Islet of Langerhans (tissue), 1 donor: Measurements from ENCODE around the gene RCN1.
"Not testable (repeated sequence)": the region's sequence is repeated elsewhere in the genome, so short reads cannot be mapped to it uniquely, and the experiment has no call there.

Source experiments
- FAIRE-seq: peaks from one replicate; lab custom pipeline; 2011; peaks lifted over from hg19 to GRCh38; lab: Jason Lieb, UNC

Gene RCN1

DNA sequence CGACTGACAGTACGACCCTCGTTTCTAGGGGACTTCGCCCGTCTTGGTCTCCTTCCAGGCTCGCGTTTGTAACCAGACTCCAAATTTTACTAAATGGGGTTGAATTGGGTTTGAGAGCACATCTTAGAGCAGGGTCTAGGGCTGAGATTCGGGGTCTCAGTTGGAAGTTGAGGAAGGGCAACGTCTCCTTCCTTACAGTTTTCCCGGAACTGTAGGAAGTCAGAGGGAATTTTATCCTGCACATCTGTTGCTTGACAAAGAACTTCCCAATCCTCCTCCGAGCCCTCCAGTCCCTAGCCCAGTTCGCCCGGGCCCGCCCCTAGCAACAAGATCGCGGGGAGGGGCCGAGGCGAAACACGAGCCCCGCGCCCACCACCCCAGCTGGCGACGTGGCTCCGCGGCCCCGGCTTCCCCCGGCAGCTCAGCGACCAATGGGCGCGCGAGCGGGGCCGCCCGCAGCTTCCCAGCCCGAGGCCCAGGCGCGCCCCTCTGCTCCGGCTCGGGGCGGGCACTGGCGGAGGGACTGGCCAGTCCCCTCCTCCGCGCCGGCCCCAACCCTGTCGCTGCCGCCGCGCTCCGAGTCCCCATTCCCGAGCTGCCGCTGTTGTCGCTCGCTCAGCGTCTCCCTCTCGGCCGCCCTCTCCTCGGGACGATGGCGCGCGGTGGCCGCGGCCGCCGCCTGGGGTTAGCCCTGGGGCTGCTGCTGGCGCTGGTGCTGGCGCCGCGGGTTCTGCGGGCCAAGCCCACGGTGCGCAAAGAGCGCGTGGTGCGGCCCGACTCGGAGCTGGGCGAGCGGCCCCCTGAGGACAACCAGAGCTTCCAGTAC, at the start of gene RCN1:
TSS of gene RCN1 (plus strand) at position 530 of the 826 bp plus-strand sequence. CDS start at position 653, 123 bp downstream.
- no peak for FAIRE-seq

DNA sequence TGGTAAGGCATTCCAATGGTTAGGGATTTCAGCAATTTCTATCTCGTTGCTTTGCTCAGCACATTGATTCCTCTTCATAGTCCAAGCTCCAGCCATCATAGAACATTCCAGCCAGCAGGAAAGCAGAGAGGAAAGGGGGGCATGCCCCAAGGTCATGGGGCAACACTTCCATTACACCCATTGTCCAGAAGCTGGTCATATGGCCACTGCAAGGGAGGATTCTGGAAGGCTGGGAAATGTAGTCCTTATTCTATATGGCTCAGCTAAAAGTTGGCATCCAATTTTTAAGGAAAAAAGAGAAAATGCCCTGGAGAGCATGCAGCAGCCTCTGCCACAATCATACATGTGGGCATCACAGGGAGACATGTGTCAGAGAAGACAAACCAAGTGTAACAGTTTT, 47.1 kb upstream of the RCN1 start:
- FAIRE-seq: no peak

DNA sequence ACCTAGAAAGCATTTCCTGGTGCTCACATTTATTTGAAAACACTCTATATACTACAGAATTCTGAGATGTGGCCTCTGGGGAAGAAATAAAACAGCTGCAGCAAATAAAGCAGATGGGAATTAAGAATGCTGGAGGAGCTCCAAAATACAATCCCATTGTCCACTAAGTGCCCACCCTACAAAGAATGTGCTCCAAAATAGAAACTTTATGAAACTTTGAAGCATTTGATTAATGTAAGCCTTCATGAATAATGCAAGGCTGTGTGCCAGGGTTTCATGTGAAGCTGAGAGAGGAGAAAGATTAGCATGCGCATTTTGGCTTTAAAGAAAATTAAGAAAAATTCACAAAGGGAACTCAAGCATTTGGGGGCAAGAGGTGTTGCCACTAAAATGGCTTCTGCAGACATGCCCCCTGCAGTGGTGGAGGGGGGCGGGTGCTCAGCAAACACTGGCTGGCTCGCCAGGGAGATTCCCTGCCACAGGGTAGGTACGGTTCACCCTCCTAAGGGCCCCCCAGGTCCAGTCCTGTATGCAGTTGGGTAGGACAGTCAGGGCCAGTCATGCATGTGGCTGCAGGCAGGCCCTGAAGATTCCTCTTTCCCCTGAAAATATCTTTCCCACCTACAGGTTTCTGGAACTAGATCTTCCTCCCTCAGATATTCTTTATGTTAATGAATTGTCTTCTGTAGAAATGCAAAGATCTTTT, 46.6 kb upstream of the RCN1 start:
- no peak for FAIRE-seq

DNA sequence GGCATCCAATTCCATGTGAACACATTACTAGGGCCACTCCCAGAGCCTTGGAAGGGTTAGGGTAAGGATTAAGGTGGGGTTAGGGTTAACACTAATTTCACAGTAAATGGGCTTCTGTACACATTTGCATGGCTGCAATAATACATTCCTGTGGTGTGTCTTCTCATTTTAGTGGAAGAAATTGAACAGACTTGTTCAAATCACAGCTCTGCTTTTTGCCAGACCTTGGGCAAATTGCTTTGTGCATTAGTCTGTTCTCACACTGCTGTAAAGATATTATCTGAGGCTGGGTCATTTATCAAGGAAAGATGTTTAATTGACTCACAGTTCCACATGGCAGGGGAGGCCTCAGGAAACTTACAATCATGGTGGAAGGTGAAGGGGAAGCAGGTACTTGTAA, 45.4 kb upstream of the RCN1 start:
- no peak for FAIRE-seq

DNA sequence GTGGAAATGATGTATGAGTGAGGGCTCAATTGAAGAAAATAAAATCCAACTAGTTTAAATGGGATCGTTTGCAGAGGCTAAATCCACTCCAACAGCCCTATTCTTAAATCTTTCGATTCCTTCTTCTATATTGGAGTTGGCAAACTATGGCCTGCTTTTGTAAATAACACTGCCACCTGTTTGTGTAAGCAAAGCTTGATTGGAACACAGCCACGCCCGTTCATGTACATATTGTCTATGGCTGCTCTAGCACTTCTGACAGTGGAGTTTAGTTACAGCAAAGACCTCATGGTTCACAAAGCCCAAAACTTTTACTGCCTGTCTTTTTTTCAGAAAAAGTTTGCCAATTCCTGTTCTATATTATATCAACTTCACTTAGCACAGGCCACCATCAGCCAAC, 40.6 kb upstream of the RCN1 start:
- no peak for FAIRE-seq

DNA sequence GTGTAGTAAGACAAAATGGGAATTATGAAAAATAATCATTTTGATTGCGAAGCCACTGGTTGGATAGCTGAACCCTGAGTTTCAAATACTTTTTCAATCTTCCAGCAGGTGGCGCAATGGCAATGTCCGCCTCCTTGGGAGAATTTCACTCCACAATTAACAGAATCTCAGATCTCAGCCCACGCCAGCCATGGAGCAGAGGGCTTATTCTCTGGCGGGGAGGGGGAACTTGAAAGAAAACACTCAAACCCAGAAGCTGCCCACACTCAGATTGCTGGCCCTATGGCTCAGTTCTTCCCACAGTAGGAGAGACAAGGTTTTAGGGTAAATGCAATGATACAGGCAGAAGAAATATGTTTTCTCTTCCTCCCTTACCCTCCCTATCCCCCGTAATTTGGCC, 38.7 kb upstream of the RCN1 start:
- peak; percentile 79 for FAIRE-seq

DNA sequence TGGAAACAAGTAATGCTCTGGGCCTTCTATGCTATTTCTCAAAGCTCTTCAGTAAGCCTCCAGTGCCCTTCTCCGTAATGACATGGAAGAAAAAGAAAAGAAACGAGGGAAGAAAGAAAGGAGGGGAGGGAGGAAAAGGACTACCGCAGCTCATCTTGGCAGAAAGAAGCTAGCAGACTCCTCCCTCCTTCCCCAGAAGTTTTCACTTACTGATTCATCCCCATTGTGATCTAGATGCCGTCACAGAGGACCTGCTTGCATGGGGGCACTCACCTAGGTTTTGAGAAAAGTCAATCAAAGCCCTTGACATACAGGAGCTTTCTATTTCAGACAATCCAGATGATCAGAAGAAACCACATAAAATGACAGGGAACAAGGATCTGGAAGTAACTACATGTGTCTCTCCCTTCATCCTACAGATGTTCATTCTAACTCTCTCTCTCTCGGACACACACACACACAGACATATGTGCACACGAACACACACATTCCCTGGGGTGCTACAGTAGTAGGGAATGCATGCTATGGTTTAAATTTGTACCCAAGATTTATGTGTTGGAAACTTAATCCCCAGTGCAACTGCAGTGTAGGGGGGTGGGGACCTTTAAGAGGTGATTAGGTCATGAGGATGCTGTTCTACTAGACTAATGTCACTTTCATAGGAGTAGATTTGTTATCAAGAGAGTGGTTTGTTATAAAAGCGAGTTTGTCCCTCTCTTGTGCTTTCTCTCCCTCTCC, 37.6 kb upstream of the RCN1 start:
- no peak for FAIRE-seq

DNA sequence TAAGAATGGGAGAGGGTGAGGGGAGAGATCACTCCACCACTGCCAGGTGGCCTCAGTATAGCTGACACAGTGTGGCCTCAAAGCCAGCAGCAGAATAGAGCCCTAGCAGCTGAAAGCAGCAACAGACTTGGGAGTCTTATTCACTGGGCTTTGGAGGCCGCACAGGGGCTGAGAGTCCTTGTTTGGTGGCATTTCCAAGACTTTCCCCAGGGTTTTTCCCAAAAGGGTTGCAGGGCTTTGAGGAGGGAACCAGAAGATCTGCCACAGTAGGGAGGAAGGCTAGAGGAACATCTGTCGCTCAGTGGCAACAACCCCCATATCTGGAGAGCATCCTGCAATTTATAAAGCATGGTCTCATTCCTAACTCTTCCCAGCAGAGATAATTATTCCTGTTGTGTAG, 35.0 kb upstream of the RCN1 start:
- no peak for FAIRE-seq

DNA sequence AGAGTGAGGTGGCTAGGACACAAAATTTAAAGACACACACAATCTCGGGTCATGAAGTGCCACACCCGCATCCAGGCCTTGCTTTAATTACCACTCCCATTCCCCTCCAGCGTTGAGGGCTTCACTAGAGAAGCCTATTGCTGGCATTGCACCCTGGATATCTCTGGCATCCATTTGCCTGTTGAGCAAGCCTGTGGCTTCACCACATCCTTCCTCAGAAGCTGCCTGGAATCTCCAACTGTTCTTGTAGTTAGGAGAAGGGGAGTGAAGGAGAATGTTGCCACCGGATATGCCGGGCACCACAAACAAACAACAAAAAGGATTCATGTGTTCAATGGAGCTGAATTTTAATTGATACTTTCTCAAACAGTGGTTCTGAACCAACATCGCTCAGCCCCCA, 34.4 kb upstream of the RCN1 start:
- FAIRE-seq: no peak

DNA sequence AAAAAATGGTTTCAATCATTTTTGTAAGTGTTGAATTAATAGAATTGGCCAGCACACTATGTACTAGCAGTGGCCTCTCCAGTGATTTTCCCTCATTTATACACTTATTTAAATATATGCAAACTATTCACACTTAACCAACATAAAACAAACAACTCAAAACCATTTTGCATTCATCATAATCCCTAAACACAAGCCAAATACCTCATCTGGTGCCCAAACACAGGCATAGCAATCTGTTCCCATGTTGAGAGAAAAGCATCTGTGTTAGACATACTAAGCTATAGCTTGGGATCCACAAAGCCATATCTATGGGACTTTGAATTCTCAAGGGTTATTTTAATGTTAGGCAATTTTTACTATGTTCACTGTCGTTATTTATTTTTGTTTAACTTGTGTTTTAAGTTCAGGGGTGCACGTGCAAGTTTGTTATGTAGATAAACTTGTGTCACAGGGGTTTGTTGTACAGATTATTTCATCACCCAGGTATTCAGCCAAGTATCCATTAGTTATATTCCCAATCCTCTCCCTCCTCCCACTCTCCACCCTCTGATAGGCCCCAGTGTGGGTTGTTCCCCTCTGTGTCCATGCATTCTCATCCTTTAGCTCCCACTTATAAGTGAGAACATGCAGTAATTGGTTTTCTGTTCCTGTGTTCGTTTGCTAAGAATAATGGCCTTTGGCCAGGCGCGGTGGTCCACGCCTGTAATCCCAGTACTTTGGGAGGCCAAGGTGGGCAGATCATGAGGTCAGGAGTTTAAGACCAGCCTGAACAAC, 31.0 kb upstream of the RCN1 start:
- FAIRE-seq: no peak

DNA sequence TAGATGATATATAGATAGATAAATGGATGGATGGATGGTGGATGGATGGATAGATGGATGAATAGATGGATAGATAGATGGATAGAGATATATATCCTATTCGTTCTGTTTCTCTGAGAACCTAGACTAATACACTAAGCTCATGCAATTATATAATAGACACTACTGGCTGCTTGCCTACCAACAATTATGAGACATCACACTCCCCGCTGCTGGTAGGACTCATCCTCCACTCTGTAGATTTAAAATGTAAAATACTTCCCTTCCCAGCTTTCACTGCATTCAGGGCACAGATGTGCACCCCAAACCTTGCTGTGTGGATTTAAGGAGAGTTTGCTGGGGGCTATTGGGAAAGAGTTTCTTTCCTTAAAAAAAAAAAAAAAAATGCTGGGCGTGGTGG, 28.3 kb upstream of the RCN1 start:
- FAIRE-seq: no peak

DNA sequence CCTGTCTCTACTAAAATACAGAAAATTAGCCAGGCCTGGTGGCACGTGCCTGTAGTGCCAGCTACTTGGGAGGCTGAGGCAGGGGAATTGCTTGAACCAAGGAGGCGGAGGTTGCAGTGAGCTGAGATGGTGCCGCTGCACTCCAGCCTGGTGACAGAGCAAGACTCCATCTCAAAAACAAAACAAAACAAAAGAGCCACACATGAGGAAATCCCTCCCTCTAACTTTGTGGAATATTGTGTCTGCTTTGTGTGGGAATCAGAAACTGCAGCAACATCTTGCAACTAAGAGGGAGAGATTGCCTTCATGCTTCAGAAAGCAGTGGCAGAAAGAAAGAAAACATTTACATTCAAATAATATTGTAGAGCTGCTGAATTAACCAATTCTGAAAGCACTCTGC, 27.8 kb upstream of the RCN1 start:
- not testable (repeated sequence) for FAIRE-seq

DNA sequence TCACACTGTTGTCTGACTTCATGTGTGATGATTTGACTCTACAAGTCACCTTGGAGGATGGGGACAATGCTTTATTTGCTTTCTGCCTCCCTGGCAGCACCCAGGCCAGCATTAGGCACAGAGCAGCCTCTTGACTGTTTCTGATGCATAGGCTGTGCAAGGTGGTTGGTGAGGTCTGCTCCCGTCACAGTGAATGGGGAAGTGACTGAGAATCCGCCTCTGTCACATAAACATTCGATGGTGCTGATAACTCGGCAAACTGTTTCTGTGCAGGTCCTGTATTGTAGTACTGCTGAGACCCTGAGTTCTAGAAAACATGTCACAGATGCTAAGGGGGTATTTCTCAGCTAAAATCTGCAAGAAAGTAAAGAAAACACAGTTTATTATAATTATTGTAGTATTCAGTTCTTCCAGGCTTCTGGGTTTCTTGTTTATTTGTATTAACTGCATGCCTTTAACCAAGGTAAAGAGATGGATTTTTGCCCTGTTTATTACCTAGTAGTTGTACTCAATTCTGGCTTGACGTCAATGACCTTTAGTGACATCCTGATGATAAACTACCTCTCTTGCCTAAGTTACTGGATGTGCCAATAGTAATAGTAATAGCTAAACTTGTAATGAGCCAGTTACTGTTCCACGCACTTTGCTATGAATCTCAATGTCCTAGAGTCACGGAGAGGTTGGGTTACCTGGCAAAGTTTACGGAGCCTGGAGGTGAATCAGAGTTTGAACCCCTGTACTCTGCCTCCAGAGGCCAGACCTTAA, 24.8 kb upstream of the RCN1 start:
- FAIRE-seq: no peak

DNA sequence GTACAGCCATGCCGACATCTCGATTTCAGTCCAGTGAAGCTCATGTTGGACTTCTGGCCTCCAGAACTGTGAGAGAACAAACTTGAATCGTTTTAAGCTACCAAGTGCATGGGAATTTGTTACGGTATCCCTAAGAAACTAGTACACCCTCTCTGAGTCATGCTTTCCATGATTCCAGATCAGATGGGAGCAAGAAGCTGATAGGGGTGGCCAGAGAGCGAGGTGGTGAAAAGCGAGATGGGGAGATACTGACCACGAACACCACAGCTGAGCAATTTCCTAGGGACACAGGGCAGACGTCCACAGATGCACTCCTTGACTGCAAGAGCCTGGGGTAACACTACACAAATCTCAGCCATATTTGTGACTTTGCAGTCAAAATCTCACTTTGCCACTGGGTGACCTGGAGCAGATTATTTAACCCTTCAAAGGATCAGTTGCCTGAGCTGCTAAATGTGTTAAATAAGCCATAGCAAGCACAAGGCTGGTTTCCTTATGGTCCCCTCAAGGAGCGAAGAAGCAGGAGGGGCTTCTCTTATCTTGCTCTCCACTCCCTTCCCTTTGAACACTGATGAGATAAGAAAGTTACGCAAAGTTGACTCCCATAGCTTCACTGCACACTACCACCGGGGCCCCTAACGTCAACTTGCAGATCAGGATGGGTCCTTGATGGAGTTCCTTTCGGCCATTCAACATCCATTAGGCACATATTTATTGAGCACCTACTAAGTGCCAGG, 22.6 kb upstream of the RCN1 start:
- FAIRE-seq: no peak

DNA sequence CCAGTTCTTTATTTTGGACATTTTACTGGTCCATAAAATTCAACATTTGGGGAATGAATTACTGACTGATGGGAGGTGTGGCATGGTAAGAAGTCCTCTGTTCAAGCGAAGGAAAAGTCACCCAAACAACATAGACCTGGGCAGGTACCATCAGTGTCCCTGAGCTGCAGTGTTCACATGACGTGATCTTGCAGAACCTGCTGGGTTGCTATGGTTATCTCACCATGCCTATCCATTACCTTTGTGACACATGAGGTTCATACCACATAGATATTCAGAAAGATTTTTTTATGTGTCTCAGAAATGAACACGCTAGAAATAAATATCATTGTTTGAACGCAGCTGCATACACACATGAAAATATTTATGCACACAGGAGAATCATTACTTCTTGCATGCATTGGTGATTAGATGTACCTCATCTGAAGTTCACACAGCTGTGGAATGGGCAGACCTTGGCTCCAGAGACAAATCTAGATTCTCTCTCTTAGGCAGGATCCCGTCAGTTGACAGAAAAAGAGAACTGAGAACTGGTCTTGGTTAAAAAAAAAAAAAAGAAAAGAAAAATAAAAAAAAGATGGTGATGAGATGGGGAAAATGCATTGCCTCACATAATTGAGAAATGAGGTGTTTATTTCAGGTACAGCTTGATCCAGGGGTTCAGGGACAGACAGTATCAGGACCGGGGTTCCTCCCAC, 21.4 kb upstream of the RCN1 start:
- FAIRE-seq: no peak

DNA sequence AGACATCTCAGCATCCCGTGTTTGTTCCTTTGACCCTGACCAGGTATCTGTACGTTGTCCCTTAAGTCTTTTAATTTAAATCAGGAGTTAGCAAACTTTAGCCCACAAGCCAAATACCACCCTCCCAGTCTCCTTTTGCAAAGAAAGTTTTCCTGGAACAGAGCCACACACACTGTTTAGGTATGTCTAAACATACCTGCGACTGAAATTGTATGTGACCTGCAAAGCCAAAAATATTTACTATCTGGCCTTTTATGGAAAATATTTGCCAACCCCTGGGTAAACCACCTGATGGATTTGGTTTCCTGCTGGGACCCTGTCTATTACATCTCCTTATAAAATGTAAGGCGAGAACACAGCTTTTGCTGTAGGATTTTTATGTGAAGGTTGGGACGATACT, 20.2 kb upstream of the RCN1 start:
- no peak for FAIRE-seq

DNA sequence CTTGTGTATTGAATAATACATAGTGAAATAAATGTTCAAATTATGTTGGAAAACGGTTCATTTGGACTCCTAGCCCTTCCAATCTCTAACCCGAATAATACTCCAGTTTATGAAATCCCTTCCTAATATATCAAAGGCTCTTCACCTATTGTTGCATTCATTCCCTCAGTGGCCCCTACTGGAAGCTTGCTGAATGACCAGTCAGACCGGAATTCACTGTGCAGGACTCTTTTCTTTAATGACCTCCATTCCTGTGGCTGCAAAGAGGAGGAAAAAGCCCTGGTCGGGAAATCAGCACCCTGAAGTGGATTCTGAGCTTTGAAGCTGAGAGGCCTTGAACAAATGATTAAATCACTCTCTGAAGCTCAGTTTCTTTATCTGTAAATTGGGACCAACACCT, 19.1 kb upstream of the RCN1 start:
- FAIRE-seq: no peak

DNA sequence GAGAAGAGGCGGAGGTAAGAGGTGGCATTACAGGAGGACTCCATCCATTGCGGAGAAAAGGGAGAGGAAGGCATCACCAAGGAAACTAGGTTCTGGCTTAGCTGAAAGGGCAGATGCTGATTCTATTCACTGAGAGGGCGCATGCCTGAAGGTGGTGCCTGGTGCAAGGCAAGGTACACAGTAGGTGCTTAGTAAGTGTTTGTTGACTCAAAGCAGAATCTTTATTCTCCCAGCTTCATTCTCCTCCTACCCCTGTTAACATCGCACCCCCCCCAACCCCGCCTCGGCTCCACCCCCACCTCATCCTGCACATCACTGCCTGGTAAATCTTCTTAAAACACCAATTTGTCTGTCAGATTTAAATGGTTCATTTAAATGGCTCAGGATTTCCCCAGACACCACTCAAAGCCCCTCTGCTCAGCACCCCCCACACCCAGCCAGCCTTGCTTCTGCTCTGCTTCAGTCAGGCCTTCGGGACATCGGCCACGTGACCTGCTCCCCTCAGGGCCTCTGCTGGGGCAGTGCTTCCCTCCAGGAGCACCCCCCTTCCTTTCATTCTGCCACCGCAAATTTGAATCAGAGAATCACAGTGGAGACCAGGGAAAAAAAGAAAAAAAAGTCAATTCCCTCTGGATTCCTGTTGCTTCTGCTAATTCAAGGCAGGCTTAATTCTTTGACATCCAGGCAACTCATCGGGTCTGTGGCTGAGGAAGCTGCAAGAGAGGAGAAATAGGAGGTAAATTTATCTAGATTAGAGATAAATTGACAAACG, 17.8 kb upstream of the RCN1 start:
- FAIRE-seq: no peak

DNA sequence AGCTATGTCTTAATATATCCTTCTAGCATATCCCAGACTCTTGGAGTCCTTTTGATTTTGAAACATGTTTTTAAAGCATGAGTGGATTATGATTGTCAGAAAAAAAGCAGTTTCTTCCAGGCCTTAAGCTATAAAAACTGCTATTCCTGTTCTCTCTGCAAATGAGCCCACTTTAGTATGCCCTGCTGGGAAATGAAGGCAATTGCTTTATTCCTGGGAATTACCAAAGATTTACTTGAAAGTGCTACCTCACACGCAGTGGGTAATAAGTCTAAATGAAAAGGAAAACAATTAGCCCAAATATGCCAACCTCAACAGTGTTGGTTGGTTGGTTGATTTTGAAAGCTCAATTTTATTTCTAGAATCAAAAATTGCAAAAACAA, 17.2 kb upstream of the RCN1 start:
- no peak for FAIRE-seq

DNA sequence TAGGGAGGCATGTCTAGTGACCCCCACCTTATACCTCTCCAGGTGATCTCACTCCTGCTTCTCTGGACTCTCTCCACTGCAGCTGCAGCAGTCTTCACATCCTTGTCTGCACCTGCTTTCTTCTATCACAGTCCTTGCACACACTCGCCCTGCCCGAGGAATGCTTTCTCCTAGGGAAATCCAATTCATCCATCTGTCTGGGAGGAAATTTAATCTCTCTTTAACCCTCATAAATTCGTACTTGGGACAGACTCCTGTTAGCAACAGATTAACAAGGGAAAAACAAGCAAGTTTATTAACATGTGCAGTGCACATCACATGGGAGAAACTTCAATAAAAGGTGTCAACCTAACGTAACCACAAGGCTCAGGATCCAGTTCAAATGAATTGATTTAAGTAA, 11.3 kb upstream of the RCN1 start:
- FAIRE-seq: no peak
